HG03108 (cell line): ENCODE measurements around the gene CTDNEP1.

ENCODE experiments used
- ATAC-seq: cut with Tn5 transposase; IDR thresholded peaks from one replicate; pipeline ENCODE4 v1.9.1; 2021; ENCODE audit warnings: moderate library complexity; ENCODE audit not compliant: unreplicated experiment

Gene CTDNEP1

GRCh38 chr17:7216242-7217112 is 35.1 kb downstream of the CTDNEP1 start:
- ATAC-seq: no peak

- no peak for ATAC-seq
Observed at GRCh38 chr17:7215652-7216180, 35.8 kb downstream of the CTDNEP1 start.

- no peak for ATAC-seq
Observed at GRCh38 chr17:7215136-7215638, 36.3 kb downstream of the CTDNEP1 start.

GRCh38 chr17:7214300-7215135 is 37.0 kb downstream of the CTDNEP1 start:
- ATAC-seq: peak; percentile 68

GRCh38 chr17:7213895-7214299 is 37.6 kb downstream of the CTDNEP1 start:
- ATAC-seq: peak; percentile 4

- ATAC-seq: no peak
Observed at GRCh38 chr17:7211491-7212273, 39.9 kb downstream of the CTDNEP1 start.

GRCh38 chr17:7208754-7209460 is 42.6 kb downstream of the CTDNEP1 start:
- no peak for ATAC-seq

GRCh38 chr17:7208027-7208571 is 43.4 kb downstream of the CTDNEP1 start:
- ATAC-seq: no peak

GRCh38 chr17:7207120-7208001 is 44.2 kb downstream of the CTDNEP1 start:
- no peak for ATAC-seq

GRCh38 chr17:7205561-7205960 is 46.0 kb downstream of the CTDNEP1 start:
- no peak for ATAC-seq

GRCh38 chr17:7204828-7205461 is 46.6 kb downstream of the CTDNEP1 start:
- ATAC-seq: peak; percentile 71

- no peak for ATAC-seq
Observed at GRCh38 chr17:7204336-7204735, 47.2 kb downstream of the CTDNEP1 start.

- ATAC-seq: no peak
Observed at GRCh38 chr17:7203391-7203790, 48.1 kb downstream of the CTDNEP1 start.

GRCh38 chr17:7196651-7197401 is 54.7 kb downstream of the CTDNEP1 start:
- no peak for ATAC-seq

GRCh38 chr17:7195971-7196370 is 55.6 kb downstream of the CTDNEP1 start:
- no peak for ATAC-seq
